Smooth muscle cell of the coronary artery (primary cell): ENCODE results near the gene PGAP2. TPM values are rescaled to one million over a fixed set of nuclear protein-coding genes. Genes with fewer than 3 reads are reported as not detected.

ENCODE experiments used
- total RNA-seq: library from RNA; depleted of rRNA; stranded (reverse); fragments of >200 nt; gene quantifications from 2 replicates; pipeline ENCODE4 v1.2.3, GENCODE V29; 2014; ENCODE audit warnings: low replicate concordance

The PGAP2 gene
- 8.9 and 18.0 TPM in 2 replicates for total RNA-seq

DNA sequence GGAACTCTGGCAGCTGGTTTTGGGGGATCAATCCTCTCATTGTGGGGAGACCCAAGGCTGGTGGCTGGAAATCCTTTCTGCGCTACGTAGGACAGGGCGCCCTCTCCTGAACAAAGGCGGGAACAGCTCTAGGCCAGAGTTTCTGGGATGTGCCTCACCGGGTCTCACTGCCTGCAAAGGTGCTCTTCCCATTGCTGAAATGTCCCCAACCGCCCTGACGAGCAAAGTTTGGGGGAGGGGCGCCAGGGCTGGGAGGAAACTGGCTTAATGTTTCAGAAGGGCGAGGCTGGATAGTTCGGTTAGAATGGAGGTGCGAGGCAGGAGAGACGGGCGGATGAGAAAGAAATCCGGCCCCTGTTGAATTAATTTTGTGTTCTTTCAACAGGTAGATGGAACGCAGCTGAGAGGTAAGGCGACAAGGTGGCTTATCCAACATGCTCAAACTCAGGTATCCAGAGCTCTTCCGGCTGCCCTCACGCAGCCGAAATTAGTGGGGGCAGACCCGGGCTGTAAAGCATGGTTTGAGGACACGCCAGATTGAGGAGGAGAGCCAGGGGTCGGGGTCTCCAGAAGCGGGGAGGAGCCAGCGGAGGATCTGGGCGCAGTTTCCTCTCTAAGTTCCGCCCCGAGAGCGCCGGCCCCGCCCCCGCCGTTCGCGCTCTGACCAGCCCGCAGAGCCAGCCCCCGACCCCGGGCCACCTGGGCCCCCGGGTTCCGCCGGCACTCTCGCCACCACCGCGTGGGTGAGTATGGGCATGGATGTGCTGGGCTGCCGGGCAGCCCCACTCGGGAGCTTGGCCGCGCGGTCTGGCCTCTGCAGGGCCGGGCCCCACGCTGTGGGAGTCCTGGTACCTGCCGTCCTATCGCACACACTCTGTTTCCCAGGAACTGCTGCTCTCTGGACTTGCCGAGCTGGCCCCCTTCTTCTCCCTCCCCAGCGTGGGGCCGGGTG lies at the start of gene PGAP2:
TSS of gene PGAP2 (plus strand) at position 652 of the 952 bp plus-strand sequence. CDS start 2,700 bp downstream, outside the sequence.

GRCh38 chr11:3797329-3798090 lies 10.8 kb upstream of the PGAP2 start, which contains the start of gene NUP98:
Gene NUP98 (minus strand): TSS chr11:3797554. CDS start chr11:3782117, 15,437 bp downstream.

DNA sequence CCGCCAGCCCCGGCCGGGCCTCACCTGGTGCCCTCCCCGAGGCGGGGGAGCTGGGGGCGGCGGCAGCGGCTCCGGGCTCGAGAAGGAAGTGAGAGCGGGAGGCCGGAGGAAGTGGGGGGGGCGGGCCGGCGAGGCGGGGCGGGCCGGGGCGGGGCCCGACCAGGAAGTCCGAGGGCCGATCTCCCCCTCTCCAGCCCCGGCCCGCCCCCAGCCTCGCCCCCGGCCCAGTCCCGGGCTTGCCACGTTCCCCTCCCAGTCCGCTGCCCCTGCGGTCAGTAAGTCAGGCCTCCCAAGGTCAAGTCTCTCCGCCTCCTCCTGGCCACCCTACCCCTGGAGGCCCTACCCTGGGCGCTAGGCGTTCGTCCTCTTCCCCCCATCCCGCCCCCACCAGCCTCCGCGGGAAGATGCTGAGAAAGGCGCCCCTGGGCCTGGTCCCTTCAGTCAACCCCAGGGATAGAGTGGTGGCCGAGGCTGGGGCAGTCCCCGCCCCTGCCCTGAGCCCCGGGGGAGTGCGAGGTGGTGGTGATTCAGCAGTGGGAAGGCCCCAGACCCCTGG lies 32.6 kb downstream of the PGAP2 start, which contains the start of gene RHOG:
TSS of gene RHOG (minus strand) at position 90 of the 556 bp plus-strand sequence. CDS start 12,821 bp downstream, outside the sequence.

GRCh38 chr11:3854977-3855807 lies 46.8 kb downstream of the PGAP2 start, which contains the start of gene STIM1:
Gene STIM1 (plus strand): TSS chr11:3855664. CDS start chr11:3856271, 607 bp downstream.

Other genes with a start within 250 kb of the PGAP2 start
- 1.1 TPM in 1 of 2 replicates, not detected in the other for gene ART5, start 166.6 kb upstream of the PGAP2 start, total RNA-seq
- gene ART1, start 163.4 kb upstream of the PGAP2 start, total RNA-seq = not detected in 2 replicates
- gene CHRNA10, start 137.2 kb upstream of the PGAP2 start, total RNA-seq = 0.23 and 1.1 TPM in 2 replicates
- gene NUP98, start 11.0 kb upstream of the PGAP2 start, total RNA-seq = 65.9 and 70.9 TPM in 2 replicates
- gene RHOG, start 32.4 kb downstream of the PGAP2 start, total RNA-seq = 7.1 and 9.0 TPM in 2 replicates
- 32.9 and 122 TPM in 2 replicates for gene STIM1, start 47.1 kb downstream of the PGAP2 start, total RNA-seq